C4-2B (cell line): ENCODE measurements around the gene CAMKK2.

Experiments
- CTCF ChIP-seq: fragments of 450-650 bp; conservative IDR thresholded peaks from 2 replicates; pipeline ENCODE4 v1.5.1; 2017; ENCODE audit warnings: mild to moderate bottlenecking
- ZFX ChIP-seq: fragments of 450-650 bp; IDR thresholded peaks from 2 replicates; pipeline ENCODE4 v1.6.1; 2017

GRCh38 chr12:121227294-121227693 lies 69.2 kb downstream of the CAMKK2 start:
- TF ChIP-seq ZFX (no peak; the same call in 1 of the 2 replicates), CTCF (no peak; the same call in 1 of the 2 replicates)
